Caco-2 (cell line): Measurements from ENCODE around the gene FGF14. TPM values are rescaled to one million over a fixed set of nuclear protein-coding genes. Genes with fewer than 3 reads are reported as not detected.
"Not testable (repeated sequence)": the region's sequence is repeated elsewhere in the genome, so short reads cannot be mapped to it uniquely, and the experiment has no call there.

Experiments used
- BruUV-seq: library from RNA; stranded (reverse); fragments of 400-500 nt; replicated peaks from 2 replicates; lab custom pipeline; 2021; lab: Mats Ljungman, UMichigan
- CTCF ChIA-PET: fragments of 300-600 bp; sonication (Branson Sonifier 250); formaldehyde crosslinking; loops from one replicate; lab custom pipeline; 2022; ENCODE audit warnings: antibody characterized with exemption; lab: Charles Lee
- POLR2A ChIA-PET: fragments of 300-600 bp; sonication (Branson Sonifier 250); formaldehyde crosslinking; loops from one replicate; lab custom pipeline; 2022; ENCODE audit warnings: antibody characterized with exemption; lab: Charles Lee
- DNase-seq, 2 experiments: peaks; one replicate each; pipeline versions ENCODE4 v3.0.0 to v3.0.0-alpha.2; 2020 to 2022
- H3K27me3 ChIP-seq: replicated peaks from 2 replicates; pipeline ENCODE4 v1.6.0; 2011; ENCODE audit warnings: low read length; ENCODE audit not compliant: control insufficient read depth, insufficient read depth
- H3K36me3 ChIP-seq: 2 replicates; pipeline ENCODE4 v1.5.1; 2011; ENCODE audit warnings: low read length; ENCODE audit not compliant: control insufficient read depth, insufficient read depth
- H3K4me1 ChIP-seq: fragments of 250-450 bp; sonication (Bioruptor Pico); 2 replicates; pipeline ENCODE4 v1.5.1; 2020; ENCODE audit warnings: mild to moderate bottlenecking
- H3K4me3 ChIP-seq: 2 replicates; pipeline ENCODE4 v1.5.1; 2011; ENCODE audit warnings: low read depth, mild to moderate bottlenecking, control low read depth, low read length
- H3K9me3 ChIP-seq: fragments of 250-450 bp; sonication (Bioruptor Pico); 2 replicates; pipeline ENCODE4 v1.5.1; 2020; ENCODE audit warnings: mild to moderate bottlenecking, moderate library complexity
- H3K27ac Mint-ChIP-seq: one replicate; pipeline ENCODE4 v1.8.0; 2022; ENCODE audit warnings: mixed read lengths; ENCODE audit not compliant: unreplicated experiment
- H3K27me3 Mint-ChIP-seq: one replicate; pipeline ENCODE4 v1.8.0; 2022; ENCODE audit warnings: mixed read lengths; ENCODE audit not compliant: insufficient read depth, unreplicated experiment
- H3K36me3 Mint-ChIP-seq: one replicate; pipeline ENCODE4 v1.8.0; 2022; ENCODE audit warnings: mild to moderate bottlenecking, mixed read lengths; ENCODE audit not compliant: insufficient read depth, unreplicated experiment
- H3K4me1 Mint-ChIP-seq: one replicate; pipeline ENCODE4 v1.8.0; 2022; ENCODE audit warnings: low read depth, mixed read lengths; ENCODE audit not compliant: unreplicated experiment
- H3K4me3 Mint-ChIP-seq: one replicate; pipeline ENCODE4 v1.8.0; 2022; ENCODE audit warnings: mild to moderate bottlenecking, moderate library complexity, mixed read lengths; ENCODE audit not compliant: unreplicated experiment
- H3K9me3 Mint-ChIP-seq: one replicate; pipeline ENCODE4 v1.8.0; 2022; ENCODE audit warnings: mixed read lengths; ENCODE audit not compliant: unreplicated experiment
- intact Hi-C: fragments of 100-400 bp; cut with micrococcal nuclease; formaldehyde crosslinking; loops from one replicate; pipeline ENCODE4 v1.10.0; 2022; ENCODE audit not compliant: unreplicated experiment
- total RNA-seq: library from RNA; stranded (reverse); gene quantifications from 2 replicates; pipeline ENCODE4 v1.2.3, GENCODE V29; 2022
- TF ChIP-seq, protein P1 (sequence below), 2 experiments: fragments of 200-600 bp in 1 of 2; IDR thresholded peaks; 1 replicate in 1 of 2; 2 replicates in 1 of 2; pipeline versions ENCODE4 v1.5.1 to v1.8.0; 2011 to 2022; ENCODE audit warnings: antibody characterized with exemption in 1 of 2, control low read depth in 1 of 2, inconsistent platforms in 1 of 2, low read depth in 1 of 2, low read length in 1 of 2, mild to moderate bottlenecking in 1 of 2, moderate library complexity in 1 of 2; ENCODE audit not compliant: insufficient read depth in 1 of 2, severe bottlenecking in 1 of 2, unreplicated experiment in 1 of 2

FGF14 gene
- total RNA-seq, 1 experiment from 2014 or later, result not detected

DNA sequence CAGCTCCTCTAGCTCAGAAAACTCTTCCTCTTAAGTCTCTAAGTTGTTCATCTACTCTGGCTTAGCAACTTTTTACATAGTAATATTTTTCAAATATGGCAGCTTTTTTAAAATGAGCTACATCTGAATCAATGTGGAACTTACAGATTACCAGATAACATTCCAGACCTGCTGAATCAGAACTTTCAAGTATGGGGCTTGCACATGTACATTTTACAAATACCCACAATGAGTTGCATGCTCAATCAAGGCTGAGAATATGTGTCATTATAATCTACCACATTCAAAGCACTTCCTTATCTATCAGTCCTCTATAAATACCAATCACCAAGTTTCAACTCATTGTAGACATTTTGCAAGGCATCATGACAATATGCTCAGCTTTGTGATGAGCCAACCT, 383.1 kb downstream of the FGF14 start:
- Histone ChIP-seq H3K4me3 (no peak overlapping the region), H3K36me3 (no peaks in the 10 kb centered on the region), H3K27me3 (no peaks in the 10 kb centered on the region), H3K9me3 (no peaks in the 10 kb centered on the region; the same call in 1 of the 2 replicates), H3K4me1 (no peaks in the 10 kb centered on the region)
- Mint-ChIP-seq H3K4me3 (no peak overlapping the region), H3K27ac (no peak overlapping the region), H3K36me3 (no peaks in the 10 kb centered on the region), H3K4me1 (peaks cover 6% of the 10 kb centered on the region), H3K9me3 (peaks cover 29% of the 10 kb centered on the region), H3K27me3 (no peaks in the 10 kb centered on the region)
- no TSS peak for BruUV-seq
- intact Hi-C loops, result no loop called here
- ChIA-PET CTCF (no interaction called here), POLR2A (no interaction called here)
- TF ChIP-seq, protein P1, sequence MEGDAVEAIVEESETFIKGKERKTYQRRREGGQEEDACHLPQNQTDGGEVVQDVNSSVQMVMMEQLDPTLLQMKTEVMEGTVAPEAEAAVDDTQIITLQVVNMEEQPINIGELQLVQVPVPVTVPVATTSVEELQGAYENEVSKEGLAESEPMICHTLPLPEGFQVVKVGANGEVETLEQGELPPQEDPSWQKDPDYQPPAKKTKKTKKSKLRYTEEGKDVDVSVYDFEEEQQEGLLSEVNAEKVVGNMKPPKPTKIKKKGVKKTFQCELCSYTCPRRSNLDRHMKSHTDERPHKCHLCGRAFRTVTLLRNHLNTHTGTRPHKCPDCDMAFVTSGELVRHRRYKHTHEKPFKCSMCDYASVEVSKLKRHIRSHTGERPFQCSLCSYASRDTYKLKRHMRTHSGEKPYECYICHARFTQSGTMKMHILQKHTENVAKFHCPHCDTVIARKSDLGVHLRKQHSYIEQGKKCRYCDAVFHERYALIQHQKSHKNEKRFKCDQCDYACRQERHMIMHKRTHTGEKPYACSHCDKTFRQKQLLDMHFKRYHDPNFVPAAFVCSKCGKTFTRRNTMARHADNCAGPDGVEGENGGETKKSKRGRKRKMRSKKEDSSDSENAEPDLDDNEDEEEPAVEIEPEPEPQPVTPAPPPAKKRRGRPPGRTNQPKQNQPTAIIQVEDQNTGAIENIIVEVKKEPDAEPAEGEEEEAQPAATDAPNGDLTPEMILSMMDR (IDR thresholded peaks at IDR 0.05; ENCODE audit: insufficient read depth in 1 of 2, low read depth in 1 of 2, low read length in 1 of 2, severe bottlenecking in 1 of 2, unreplicated experiment in 1 of 2), result no peak
- DNase-seq, result no peak

GRCh38 chr13:102017248-102017647, 384.6 kb downstream of the FGF14 start:
- DNase-seq, result no peak
- Histone ChIP-seq H3K4me3 (no peak overlapping the region), H3K27me3 (no peaks in the 10 kb centered on the region), H3K36me3 (no peaks in the 10 kb centered on the region), H3K9me3 (no peaks in the 10 kb centered on the region; the same call in 1 of the 2 replicates), H3K4me1 (no peaks in the 10 kb centered on the region)
- Mint-ChIP-seq H3K27ac (no peak overlapping the region), H3K27me3 (no peaks in the 10 kb centered on the region), H3K9me3 (peaks cover 29% of the 10 kb centered on the region), H3K36me3 (no peaks in the 10 kb centered on the region), H3K4me1 (peaks cover 6% of the 10 kb centered on the region), H3K4me3 (no peak overlapping the region)
- ChIA-PET POLR2A (no interaction called here), CTCF (interaction anchor here (0.7 kb wide), 1 partner anchor 88 kb away, joined by 3 read pairs; no protein-coding TSS in a partner anchor)
- TF ChIP-seq, protein P1 (IDR thresholded peaks at IDR 0.05; ENCODE audit: insufficient read depth in 1 of 2, low read depth in 1 of 2, low read length in 1 of 2, severe bottlenecking in 1 of 2, unreplicated experiment in 1 of 2), result no peak
- intact Hi-C loops, result no loop called here
- no TSS peak for BruUV-seq

- Histone ChIP-seq H3K27me3 (no peaks in the 10 kb centered on the region), H3K4me1 (no peaks in the 10 kb centered on the region), H3K4me3 (no peak overlapping the region), H3K9me3 (no peaks in the 10 kb centered on the region; the same call in 1 of the 2 replicates), H3K36me3 (no peaks in the 10 kb centered on the region)
- ChIA-PET CTCF (no interaction called here), POLR2A (no interaction called here)
- peaks cover 4% of the 10 kb centered on the region for H3K9me3 Mint-ChIP-seq
- H3K27ac Mint-ChIP-seq, result no peak overlapping the region
- no peaks in the 10 kb centered on the region for H3K4me1 Mint-ChIP-seq
- H3K4me3 Mint-ChIP-seq, result no peak overlapping the region
- H3K27me3 Mint-ChIP-seq, result no peaks in the 10 kb centered on the region
- TF ChIP-seq, protein P1 (IDR thresholded peaks at IDR 0.05; ENCODE audit: insufficient read depth in 1 of 2, low read depth in 1 of 2, low read length in 1 of 2, severe bottlenecking in 1 of 2, unreplicated experiment in 1 of 2), result no peak
- no peak for DNase-seq
- H3K36me3 Mint-ChIP-seq, result no peaks in the 10 kb centered on the region
- intact Hi-C loops, result no loop called here
- BruUV-seq, result no TSS peak
These were observed 389.3 kb downstream of the FGF14 start for GRCh38 chr13:102012299-102013293.

DNA sequence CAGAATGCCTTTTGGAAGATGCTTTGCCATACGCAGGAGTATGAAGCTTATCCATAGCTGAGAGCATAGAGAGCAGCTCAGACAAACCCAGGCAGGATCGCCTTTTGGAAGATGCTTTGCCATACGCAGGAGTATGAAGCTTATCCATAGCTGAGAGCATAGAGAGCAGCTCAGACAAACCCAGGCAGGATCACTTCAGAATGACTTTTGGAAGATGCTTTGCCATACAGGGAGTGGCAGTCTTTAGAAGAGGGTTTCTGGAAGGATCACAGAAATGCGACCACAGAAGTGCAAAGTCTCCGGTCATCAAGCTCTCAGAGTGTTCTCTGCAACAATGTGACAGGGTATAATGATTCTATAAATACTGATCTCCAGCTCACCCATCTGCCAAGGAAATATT, 390.4 kb downstream of the FGF14 start:
- H3K36me3 ChIP-seq, H3K4me3 ChIP-seq, H3K27ac Mint-ChIP-seq, H3K4me1 ChIP-seq, H3K27me3 Mint-ChIP-seq, H3K4me3 Mint-ChIP-seq, H3K4me1 Mint-ChIP-seq, POLR2A ChIA-PET, DNase-seq, H3K9me3 ChIP-seq, H3K9me3 Mint-ChIP-seq, H3K36me3 Mint-ChIP-seq, intact Hi-C loops, BruUV-seq, H3K27me3 ChIP-seq, CTCF ChIA-PET: not testable (repeated sequence)
